Gastrocnemius medialis (tissue), 4 donors: ENCODE results near the gene SLC25A17.

ENCODE experiments used
- CTCF ChIP-seq, 5 experiments: fragments of 450-650 bp in 3 of 5; fragments of 200-600 bp in 2 of 5; sonication (generic) in 2 of 5; IDR thresholded peaks in 4 of 5; conservative IDR thresholded peaks in 1 of 5; 1 replicate in 4 of 5; 2 replicates in 1 of 5; pipeline ENCODE4 v1.5.1; 2016 to 2019; ENCODE audit warnings: antibody characterized with exemption in 5 of 5, mild to moderate bottlenecking in 3 of 5, moderate library complexity in 3 of 5
- POLR2A ChIP-seq, 2 donors: fragments of 450-650 bp; IDR thresholded peaks; one replicate each; pipeline ENCODE4 v1.6.1; 2017; ENCODE audit warnings: antibody characterized with exemption in 2 of 2, mild to moderate bottlenecking in 2 of 2, moderate library complexity in 2 of 2

GRCh38 chr22:40808018-40808841, 10.9 kb downstream of the SLC25A17 start:
- no peak for TF ChIP-seq CTCF (IDR thresholded peaks at IDR 0.05 in 4 of 5, conservative IDR thresholded peaks at IDR 0.05 in 1 of 5)
- TF ChIP-seq POLR2A (IDR thresholded peaks at IDR 0.05), result no peak
